Activated CD4-positive, alpha-beta T cell treated with anti-CD3 and anti-CD28 coated beads, Interleukin-10, Interleukin-2, amounts not matched to agents 100 ng/mL and 50 ng/mL, durations not matched to agents 16 hours and 8 hours (primary cell): ENCODE data around the gene PITRM1.
"Not testable (repeated sequence)": the region's sequence is repeated elsewhere in the genome, so short reads cannot be mapped to it uniquely, and the experiment has no call there.

Experiments
- DNase-seq: peaks from one replicate; pipeline ENCODE4 v3.0.0-alpha.2; 2020

Gene PITRM1, protein sequence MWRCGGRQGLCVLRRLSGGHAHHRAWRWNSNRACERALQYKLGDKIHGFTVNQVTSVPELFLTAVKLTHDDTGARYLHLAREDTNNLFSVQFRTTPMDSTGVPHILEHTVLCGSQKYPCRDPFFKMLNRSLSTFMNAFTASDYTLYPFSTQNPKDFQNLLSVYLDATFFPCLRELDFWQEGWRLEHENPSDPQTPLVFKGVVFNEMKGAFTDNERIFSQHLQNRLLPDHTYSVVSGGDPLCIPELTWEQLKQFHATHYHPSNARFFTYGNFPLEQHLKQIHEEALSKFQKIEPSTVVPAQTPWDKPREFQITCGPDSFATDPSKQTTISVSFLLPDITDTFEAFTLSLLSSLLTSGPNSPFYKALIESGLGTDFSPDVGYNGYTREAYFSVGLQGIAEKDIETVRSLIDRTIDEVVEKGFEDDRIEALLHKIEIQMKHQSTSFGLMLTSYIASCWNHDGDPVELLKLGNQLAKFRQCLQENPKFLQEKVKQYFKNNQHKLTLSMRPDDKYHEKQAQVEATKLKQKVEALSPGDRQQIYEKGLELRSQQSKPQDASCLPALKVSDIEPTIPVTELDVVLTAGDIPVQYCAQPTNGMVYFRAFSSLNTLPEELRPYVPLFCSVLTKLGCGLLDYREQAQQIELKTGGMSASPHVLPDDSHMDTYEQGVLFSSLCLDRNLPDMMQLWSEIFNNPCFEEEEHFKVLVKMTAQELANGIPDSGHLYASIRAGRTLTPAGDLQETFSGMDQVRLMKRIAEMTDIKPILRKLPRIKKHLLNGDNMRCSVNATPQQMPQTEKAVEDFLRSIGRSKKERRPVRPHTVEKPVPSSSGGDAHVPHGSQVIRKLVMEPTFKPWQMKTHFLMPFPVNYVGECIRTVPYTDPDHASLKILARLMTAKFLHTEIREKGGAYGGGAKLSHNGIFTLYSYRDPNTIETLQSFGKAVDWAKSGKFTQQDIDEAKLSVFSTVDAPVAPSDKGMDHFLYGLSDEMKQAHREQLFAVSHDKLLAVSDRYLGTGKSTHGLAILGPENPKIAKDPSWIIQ

DNA sequence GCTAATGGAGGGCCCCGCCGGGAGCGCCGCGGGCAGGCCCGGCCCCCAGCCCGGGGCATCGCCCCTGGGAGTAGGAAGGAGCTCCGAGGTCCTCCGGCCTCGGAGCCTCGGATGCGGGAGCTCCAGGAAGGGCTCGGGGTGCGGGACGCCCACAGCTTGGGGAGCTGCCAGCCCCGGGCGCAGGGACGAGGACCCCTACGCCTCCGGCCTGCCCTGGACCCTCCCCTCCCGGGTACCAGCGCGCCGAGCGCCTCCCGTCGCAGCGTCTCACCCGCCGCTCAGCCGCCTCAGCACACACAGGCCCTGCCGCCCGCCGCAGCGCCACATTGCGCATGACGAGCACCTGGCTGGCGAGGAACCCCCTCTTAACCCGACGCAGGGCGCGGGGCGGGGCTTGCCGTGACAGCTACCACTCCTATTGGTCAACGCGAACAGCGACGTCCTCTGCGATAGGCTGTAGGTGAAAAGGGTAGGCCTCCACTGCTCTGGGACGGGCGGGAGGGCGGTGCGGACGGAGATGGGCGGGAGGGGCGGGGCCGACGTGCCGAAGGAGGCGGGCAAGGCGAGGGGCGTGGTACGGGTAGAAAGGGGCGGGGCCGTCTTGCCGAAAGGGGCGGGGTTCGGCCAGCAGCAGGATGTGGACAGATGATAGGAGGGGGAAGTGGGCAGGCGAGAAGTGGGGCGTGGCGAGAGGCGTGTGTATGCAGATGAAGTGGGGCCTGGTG, at the start of gene PITRM1:
TSS of gene PITRM1 (minus strand) at position 337 of the 725 bp plus-strand sequence. CDS start at position 327, 10 bp downstream.
- peak; percentile 99 for DNase-seq

DNA sequence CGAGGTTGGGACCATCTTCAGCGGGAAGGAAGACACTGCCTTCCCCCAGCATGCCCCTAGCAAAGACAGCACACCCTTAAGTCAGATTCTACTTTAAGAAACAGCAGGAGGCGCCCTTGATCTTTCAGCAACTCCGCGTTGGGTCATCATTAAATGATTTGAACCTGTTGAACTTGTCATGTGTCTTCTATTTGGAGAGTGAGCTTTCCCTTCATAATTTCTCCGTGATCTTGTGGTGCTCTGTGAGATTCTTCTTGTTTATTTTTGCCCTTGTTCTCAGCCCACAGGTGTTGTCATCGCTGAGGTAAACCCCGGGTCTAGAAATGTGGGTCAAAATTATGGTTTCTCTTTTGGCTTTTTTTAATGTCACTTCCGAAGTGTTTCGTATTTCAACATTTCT, 49.5 kb upstream of the PITRM1 start:
- no peak for DNase-seq

DNA sequence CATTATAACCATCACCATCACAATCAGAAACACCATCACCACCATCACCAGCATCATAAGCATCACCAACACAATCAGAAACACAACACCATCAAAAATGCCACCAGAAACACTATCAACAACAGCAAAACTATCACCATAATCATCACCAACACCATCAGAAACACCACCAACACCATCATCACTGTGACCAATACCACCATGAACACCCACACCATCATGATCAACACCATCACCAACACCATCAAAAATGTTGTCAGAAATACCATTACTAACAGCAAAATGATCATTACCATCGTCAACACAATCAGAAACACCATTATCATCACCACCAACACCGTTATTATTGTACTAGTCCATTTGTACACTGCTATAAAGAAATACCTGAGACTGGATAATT, 49.0 kb upstream of the PITRM1 start:
- DNase-seq: not testable (repeated sequence)

DNA sequence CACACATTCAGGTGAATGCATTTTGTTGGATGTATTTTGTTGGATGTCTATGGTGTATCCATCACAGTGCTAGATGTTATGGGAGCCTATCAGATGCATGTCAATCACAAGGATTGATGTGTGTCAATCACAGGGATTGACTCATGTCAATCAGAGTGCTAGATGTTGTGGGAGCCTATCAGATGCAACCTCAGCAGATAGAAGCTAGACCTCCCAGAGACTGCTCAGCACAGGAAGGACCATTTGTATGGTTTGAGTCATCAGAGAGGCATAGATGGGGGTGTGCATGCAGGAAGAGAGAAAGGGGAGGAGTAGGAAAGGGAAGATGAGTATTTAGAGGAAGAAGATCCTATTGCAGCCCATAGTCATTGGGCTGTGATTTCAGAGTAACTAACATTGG, 48.3 kb upstream of the PITRM1 start:
- DNase-seq: no peak

DNA sequence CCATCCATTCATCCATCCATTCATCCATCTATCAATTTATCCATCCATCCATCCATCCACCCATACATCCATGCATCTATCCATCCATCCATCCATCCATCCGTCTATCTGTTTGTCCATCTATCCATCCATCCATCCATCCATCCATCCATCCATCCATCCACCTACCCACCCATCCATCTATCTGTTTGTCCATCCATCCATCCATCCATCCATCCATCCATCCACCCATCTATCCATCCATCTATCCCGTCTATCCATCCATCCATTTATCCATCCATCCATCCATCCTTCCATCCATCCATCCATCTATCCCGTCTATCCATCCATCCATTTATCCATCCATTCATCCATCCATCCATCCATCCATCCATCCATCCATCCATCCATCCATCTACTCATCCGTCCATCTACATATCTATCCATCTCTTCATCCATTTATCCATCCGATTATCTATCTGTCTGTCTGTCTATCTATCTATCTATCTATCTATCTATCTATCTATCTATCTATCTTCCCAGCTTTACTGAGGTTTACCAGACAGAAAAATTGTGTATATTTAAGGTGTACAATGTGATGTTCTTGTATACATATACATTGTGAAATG, 46.5 kb upstream of the PITRM1 start:
- DNase-seq: not testable (repeated sequence)

DNA sequence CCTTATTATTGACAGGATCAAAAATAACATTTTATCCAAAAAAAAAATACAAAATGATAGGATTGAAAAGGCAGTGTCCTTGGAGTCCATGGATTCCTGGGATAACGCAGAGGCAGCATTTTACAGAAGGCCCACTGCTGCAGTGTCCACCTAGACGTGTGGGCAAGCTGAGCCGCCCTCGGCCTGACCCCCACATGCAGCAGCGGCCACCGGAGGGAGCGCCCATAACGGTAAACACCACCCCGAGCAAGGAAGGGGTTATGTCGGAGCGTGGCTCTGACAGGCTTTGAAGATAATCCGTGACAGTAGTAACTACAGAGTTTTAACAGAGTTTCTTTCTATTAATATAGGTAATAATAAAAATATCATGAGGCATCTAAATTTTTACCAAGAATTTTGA, 45.3 kb upstream of the PITRM1 start:
- DNase-seq: no peak

DNA sequence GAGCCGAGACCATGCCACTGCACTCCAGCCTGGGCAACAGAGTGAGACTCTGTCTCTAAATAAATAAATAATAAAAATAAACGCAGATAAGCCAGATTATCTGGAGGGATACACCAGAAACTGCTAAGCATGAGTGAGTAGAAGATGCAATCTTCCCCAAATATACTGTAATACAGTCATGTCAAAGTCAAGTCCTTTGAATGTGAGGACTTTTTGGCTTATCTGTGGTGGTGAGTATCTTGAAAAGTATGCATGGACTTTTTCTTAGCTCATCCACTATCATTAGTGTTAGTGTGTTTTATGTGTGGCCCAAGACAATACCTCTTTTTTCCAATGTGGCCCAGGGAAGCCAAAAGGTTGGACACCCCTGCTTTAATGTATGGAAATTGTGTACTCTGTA, 44.7 kb upstream of the PITRM1 start:
- DNase-seq: no peak

DNA sequence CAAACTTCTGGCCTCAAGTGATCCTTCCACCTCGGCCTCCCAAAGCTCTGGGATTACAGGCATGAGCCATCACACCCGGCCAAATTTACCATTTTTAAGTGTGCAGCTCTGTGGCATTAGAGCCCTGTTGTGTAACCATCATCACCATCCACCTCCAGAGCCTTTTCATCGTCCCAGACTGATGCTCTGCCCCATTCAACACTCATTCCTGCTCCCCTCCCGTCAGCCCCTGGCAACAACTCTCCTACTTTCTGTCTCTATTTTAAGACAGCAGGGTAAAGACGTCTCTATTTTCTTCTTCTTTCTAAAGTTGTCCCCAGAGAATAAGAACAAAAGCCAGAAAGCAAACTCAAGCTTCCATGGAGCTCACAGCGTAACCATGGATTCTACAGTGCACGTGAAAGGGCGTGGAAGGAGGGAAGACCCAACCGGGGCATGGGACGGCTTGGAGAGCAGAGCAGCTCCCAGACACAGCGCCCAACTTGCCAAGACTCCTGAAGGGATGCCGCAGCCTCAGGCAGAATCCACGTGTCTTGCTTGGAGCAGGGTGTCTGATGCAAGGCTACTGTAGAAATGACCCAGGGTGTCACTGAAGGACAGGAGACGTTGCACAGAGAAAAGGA, 42.7 kb upstream of the PITRM1 start:
- no peak for DNase-seq

DNA sequence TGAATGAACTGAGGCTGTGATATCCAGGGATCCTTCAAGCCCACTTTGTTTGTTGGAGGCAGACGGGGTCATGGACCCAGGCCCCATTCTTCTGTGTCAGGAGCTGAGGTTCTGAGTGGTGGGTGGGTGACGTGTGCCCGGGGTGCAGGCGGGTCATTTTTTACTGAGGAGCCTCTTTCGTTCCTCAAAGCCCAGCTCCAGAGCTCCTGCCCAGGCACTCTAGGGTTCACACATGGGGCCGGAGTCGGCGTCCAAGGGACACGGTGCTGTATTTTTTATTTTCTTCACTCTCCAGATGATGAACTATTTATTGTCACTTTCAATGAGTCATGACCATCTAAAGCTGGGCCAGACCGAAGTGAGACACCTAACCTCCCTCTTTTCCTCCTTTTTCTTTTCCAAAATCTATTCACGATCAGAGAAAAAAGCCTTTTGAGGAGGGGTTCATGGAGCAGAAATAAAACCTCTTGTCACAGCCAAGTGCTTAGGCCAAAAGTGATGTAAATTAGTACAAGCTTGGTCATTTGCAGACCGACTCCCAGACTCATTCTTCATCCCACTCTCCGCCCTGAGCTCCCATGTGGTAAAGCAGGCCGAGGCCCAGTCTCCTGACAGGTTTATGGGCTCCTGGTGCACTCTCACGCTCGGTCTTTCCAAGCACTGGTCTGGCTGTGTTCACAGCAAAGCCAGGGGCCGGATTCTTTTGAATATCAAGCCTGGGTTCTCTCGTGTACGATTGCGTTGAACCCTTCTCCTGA, 41.4 kb upstream of the PITRM1 start:
- no peak for DNase-seq

DNA sequence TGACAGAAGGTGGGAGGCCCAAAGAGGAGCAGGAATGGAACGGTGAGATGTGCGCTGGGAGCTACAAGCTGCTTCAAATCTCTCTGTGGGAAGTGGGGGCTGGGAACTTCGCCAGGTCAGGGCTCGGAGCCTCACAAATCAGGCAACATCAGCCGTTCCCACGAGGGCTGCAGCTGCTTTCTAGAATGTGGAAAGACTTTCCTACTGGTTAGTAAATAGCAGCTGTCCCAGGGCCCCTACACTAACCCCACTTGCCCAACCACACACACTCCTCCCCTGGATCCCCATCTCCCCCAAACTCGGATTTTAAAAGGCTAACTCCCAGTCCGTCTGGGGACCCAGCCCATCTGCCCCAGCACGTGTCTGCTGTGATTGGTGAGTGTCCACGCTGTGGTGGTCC, 40.6 kb upstream of the PITRM1 start:
- no peak for DNase-seq

DNA sequence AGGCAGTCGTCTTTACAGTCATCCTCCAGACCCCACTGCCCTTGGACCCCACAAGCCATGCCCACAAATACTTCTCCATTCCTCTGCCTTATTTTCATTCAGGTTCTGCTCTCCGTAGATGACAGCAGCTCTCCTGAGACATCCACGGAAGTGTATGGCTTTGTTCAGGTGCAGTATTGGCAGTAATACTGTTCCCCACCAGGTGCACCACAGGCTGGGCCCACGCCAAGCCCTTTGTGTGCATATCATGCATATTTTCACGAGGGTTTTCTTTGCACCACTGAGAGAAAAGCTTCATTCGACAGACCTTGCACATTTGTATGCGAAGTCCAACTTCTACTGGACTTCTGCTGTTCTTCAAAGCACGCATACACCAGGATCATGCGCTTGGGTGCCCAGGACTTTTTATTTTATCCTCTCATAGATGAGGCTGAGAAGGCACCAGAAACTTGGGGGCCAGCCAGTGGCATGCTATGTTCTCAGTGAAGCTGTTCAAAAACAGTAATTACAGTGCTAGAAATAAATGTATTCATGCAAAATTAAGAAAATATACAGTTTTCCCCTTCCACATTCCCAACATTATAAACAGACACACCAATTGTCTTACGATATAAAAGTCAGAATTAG, 37.8 kb upstream of the PITRM1 start:
- no peak for DNase-seq

DNA sequence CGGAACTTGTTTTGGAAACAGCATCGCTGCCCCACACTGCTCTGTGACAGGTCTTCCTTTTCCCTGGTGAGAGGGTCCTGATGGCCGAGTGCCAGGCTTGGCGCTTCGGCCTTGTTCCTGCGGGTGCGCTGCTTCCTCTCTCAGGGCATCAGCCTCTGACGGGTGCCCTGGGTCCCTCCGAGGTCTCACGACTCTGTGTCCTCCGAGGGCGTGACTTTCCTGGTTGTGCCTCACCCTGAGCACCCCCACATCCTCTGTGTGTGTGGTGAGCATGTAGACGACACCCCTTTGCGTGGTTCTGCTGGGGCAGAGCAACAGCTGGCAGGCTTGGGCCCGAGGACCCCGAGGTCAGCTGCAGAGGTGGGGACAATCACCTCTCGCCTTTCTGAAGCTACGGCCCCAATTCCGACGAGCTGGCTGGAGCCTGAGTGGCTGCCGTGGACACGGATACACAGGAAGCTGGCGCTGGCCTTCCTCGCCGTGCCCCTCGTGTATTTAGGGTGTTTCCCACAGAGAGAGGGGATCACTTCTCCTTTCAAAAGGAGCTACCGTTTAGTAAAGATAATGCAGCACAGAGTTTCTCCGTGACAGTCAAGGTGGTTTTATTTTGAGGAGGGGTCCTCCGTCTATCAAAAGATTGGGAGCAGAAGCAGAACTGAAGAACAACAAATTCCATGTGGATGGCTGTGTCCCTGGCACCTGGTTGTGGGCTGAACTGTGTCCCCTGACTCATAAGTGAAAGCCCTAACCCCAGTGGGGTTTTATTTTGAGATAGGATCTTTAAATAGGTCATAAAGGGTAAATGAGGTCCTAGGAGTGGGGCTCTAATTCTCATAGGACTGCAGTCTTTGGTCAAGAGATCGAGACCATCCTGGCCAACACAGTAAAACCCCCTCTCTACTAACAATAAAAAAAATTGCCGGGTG, 36.2 kb upstream of the PITRM1 start:
- DNase-seq: no peak

DNA sequence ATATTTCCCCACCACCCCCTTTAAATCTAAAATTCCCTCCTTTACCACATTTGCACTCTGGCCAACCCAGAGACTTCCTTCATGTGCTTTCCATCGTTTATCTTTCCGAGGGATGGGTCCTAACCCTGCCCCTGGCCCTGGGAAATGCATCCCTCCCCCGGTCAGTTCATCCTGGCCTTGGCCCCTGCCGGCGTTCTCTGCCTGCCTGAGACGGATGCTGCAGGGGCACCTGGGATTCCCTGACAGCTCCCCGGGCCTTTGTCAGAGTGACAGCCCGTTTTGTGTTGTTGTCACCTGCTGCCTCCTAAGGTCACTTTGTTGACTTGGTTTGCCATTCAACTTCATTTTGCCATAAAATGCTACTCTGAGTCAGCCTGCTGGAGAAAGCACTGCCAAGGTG, 34.8 kb upstream of the PITRM1 start:
- DNase-seq: no peak

DNA sequence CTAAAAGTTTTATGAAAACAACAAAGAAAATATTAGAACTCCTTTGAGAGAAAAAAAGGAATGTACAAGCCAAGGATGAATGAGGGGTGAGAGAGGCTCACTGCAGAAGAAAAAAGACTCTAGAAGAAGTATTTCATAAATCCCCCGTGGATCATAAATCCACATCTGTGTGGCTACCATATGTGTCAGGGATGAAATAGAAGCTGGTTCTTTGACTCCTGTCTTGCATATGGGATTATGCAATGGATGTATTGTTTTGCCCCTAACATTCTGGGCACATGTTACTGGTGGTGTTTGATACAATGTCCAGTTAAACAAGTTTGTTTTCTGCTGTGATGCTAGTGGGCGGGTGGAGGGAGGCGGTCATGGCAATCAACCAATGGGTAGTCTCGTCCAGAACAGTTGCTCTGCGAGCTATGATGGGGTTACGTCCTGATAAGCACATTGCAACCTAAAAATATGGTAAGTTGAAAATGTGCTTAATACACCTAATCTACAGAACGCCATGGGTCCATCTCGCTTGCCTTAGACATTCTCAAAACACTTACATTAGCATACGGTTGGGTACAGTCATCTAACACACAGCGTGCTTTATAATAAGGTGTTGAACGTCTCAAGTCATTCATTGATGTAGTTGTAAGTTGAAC, 34.1 kb upstream of the PITRM1 start:
- DNase-seq: no peak

DNA sequence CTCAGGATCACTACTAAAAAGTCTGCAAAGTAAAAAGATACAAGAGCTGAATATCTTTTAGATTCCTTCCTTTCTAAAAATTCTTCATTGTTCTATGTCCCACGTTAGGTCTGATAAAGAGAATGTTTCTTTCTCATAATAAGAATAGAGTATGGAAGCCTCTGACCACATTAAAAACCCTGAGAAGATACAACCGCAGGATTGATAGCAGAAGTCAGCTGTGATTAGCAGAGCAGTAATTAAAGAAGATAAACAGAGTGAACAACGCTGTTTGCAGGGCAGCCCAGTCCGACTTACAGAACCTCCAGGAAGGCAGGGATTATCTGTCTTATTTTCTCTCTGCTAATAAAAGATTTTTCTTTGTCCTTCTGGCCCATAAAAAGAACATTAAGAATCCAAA, 31.4 kb upstream of the PITRM1 start:
- DNase-seq: no peak

DNA sequence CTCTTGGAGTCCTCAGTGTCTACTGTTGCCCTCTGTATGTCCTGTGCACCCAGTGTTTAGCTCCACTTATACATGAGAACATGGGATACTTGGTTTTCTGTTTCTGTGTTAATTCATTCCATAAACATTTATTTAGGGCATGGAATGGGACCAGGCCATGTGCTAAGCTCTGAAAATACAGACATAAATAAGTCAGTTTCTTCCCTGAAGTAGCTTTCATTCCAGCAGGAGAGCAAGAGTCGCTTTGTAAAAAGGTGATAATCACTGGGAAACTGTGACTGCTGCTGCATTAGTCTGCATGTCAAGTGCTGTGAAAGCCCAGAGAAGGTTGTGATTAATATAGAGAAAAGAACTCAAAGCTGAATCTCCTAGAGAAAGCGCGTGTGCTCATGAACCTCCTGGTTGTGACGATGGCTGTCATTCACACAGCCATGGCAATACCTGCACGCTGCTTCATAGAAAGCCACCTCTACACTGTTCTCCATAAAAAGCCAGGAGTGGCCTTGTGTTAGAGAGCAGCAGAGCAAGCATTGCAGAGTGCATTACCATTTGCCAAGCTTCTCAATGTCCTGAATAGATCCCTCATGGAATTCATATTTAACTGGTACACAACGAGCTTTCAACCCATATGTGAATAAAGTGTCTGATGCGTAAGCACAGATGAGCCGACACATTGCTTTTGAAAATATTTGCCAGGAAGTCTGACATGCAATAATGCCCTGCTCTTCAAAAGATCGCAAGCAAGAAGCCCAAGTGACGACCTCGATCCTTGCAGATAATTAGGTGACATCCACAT, 30.6 kb upstream of the PITRM1 start:
- peak; percentile 44 for DNase-seq

DNA sequence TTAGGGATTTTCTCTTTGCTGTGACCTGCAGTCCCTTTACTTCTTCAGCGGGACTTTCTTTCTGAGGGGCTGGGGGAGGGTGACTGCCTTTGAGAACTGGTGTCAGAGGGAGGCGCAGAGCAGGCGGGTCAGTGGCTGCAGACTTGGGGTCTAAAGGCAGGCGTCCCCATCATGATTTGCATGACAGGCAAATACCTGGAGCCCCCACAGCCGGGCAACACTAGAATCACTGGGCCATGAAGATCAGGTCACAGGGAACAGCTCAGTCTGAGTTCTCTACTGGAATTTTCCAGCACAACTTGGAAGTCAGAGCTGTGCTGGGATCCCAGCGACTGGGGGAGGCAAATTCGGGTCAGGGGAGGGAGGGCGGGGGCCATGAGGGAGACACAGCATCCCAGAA, 29.2 kb upstream of the PITRM1 start:
- DNase-seq: no peak

DNA sequence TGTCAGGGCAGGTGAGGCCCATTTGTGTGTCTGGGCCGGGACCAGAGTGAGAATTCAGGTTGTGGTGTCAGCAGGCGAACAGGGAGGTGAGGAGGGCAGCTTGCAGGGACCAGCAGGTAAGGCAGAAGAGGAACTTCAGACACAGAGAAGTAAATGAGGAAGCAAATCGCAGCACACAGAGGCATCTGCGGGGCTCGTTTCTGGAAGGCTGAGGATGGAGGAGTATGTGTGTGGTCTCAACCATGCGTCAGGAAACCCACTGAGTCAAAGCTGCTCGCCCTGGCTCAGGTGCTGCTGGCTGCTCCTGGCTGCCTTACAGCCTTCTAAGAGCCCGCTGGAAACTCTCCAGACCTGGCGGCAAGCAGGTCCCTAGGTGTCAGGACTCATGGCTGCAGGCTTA, 26.9 kb upstream of the PITRM1 start:
- no peak for DNase-seq
